Naive thymus-derived CD8-positive, alpha-beta T cell (primary cell): ENCODE results near the gene PHF20. TPM values are rescaled to one million over a fixed set of nuclear protein-coding genes. Genes with fewer than 3 reads are reported as not detected.
"Not testable (repeated sequence)": the region's sequence is repeated elsewhere in the genome, so short reads cannot be mapped to it uniquely, and the experiment has no call there.

Experiments used
- ATAC-seq, 2 donors: fragments of 150-1000 bp; cut with Tn5 transposase in 1 of 2; sonication (Bioruptor Pico), chemical (Tn5 transposase) in 1 of 2; 1 replicate in 1 of 2; 2 replicates in 1 of 2; pipeline ENCODE4 v1.10.0; 2021; ENCODE audit warnings: mild to moderate bottlenecking in 2 of 2, moderate library complexity in 2 of 2
- POLR2A ChIA-PET: fragments of 350-600 bp; sonication (Branson Sonifier 250); formaldehyde crosslinking; loops from one replicate; lab custom pipeline; 2021; ENCODE audit warnings: antibody characterized with exemption; lab: Charles Lee
- DNase-seq, 10 donors: peaks; one replicate each; pipeline versions ENCODE4 v3.0.0 to v3.0.0-alpha.2; 2020 to 2022
- H3K27ac Mint-ChIP-seq, 10 donors: one replicate each; pipeline ENCODE4 v1.8.0; 2020 to 2022; ENCODE audit warnings: mild to moderate bottlenecking in 10 of 10, mixed read lengths in 10 of 10, moderate library complexity in 4 of 10, inconsistent platforms in 1 of 10
- H3K27me3 Mint-ChIP-seq, 5 donors: one replicate each; pipeline ENCODE4 v1.8.0; 2021 to 2022; ENCODE audit warnings: mixed read lengths in 5 of 5
- H3K36me3 Mint-ChIP-seq, 3 donors: one replicate each; pipeline ENCODE4 v1.8.0; 2020 to 2022; ENCODE audit warnings: mixed read lengths in 3 of 3, mild to moderate bottlenecking in 2 of 3, inconsistent platforms in 1 of 3
- H3K4me1 Mint-ChIP-seq, 4 donors: one replicate each; pipeline ENCODE4 v1.8.0; 2021 to 2022; ENCODE audit warnings: mixed read lengths in 4 of 4
- H3K4me3 Mint-ChIP-seq, 10 donors: one replicate each; pipeline ENCODE4 v1.8.0; 2020 to 2022; ENCODE audit warnings: mild to moderate bottlenecking in 10 of 10, mixed read lengths in 10 of 10, moderate library complexity in 6 of 10, inconsistent platforms in 1 of 10
- H3K9me3 Mint-ChIP-seq, 9 donors: one replicate each; pipeline ENCODE4 v1.8.0; 2020 to 2022; ENCODE audit warnings: mixed read lengths in 9 of 9, mild to moderate bottlenecking in 3 of 9, inconsistent platforms in 1 of 9, moderate library complexity in 1 of 9
- polyA plus RNA-seq, 3 donors: library from polyadenylated mRNA; unstranded; fragments of 300-500 nt; fragmentation: Illumina TruSeq; gene quantifications; one replicate each; pipeline ENCODE4 v1.2.3, GENCODE V29; 2021
- total RNA-seq, 8 experiments: library from RNA in 2 of 8; stranded (reverse) in 2 of 8; gene quantifications; one replicate each; pipeline ENCODE4 v1.2.3 and lab custom pipeline; 2021 to 2026

Gene PHF20
- total RNA-seq (10 to 100 TPM; 79.0 to 82.8 TPM), polyA plus RNA-seq (100 to 1,000 TPM; 114 to 135 (median 125) TPM), total RNA-seq (lab: John Stamatoyannopoulos, UW) (73.3 to 165 (median 128) reads per million in 6 experiments)

DNA sequence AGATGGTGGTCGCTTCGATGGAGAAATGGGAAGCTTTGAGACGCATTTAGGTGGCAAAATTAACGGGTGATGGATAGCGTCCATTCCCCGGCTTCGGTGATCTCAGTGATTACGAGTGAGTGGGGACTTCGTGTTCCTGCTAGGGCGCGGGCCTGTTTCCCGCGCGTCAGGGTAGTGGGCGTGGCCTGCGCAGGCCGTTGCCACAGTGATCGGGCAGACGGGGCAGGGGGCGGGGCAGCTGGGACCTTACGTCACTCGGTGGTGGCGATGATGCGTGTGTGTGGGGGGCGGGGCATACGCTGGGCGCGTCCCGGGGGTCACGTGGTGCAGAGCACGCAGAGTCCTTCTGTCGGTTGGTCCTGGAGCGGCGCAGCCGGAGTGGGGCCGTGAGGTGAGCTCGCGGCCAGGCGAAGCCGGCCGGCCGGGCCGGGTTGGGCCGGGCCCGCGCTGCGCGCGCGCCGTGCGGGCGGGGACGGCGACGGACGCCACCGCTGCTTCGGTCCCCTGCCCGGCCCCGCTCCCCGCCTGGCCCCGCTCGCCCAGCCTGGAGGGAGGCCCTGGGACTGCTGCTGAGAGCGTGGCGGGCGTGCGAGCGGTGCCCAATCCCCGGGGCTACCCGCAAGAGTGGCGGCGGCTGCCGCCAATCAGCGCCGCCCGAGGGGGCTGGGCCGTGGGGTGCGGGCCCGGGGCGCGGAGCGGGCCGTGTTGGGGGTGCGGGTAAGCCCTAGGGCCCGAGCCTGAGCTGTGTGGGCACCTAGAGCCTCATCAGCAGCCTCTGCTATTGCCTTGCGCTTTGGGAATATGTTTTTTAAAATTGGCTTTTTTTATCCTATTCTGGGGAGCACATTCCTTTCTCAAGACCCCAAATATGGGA, at the start of gene PHF20:
Gene PHF20 (plus strand): TSS at position 327 of the 874 bp plus-strand sequence. CDS start 29,508 bp downstream, outside the sequence.
- peaks cover 0 to 20% (median 2%) of the 10 kb centered on the region in 3 donors for H3K36me3 Mint-ChIP-seq
- H3K4me1 Mint-ChIP-seq = peaks cover 45 to 91% (median 75%) of the 10 kb centered on the region in 4 donors
- no peaks in the 10 kb centered on the region for H3K27me3 Mint-ChIP-seq
- POLR2A ChIA-PET = interaction anchor here (0.6 to 17.0 kb wide), 17 partner anchors 13 to 317 kb away, joined by 3 to 684 read pairs (median 4); partner anchors contain the start of genes CEP250, CPNE1, NFS1 and RBM12
- ATAC-seq (peak; percentile 81 to 87), DNase-seq (peak; percentile 99 to 100 (median 100))
- peak within 1 kb of the TSS; percentile 84 to 98 (median 93) for H3K4me3 Mint-ChIP-seq
- H3K9me3 Mint-ChIP-seq = peaks cover 0 to 3% (median 0%) of the 10 kb centered on the region in 9 donors
- H3K27ac Mint-ChIP-seq = peak within 1 kb of the TSS; percentile 98 to 100 (median 100)

DNA sequence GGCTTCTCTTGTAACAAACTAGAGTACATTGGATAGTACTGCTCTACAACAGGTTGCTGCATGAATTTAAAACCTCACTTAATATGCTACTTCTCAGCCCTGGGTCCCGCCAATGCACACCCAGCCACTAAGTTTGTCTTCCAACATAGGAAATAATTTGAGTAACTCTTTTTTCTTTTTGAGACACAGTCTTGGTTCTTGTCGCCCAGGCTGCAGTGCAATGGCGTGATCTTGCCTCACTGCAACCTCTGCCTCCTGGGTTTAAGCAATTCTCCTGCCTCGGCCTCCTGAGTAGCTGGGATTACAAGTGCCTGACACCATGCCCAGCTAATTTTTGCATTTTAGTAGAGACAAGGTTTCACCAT, 48.6 kb upstream of the PHF20 start:
- not testable (repeated sequence) for H3K27me3 Mint-ChIP-seq, DNase-seq, H3K9me3 Mint-ChIP-seq
- peak overlapping the region in 6 of 10 donors; percentile 0 to 56 (median 6) for H3K27ac Mint-ChIP-seq
- H3K4me3 Mint-ChIP-seq = peak overlapping the region in 1 of 10 donors; percentile 38
- H3K4me1 Mint-ChIP-seq = peaks cover 21 to 59% (median 45%) of the 10 kb centered on the region in 4 donors
- POLR2A ChIA-PET = interaction anchor here (0.6 to 1.0 kb wide), 2 partner anchors 16 to 183 kb away, joined by 3 read pairs; no protein-coding TSS in a partner anchor
- H3K36me3 Mint-ChIP-seq = peaks cover 5 to 99% (median 36%) of the 10 kb centered on the region in 3 donors
- ATAC-seq = peak in 1 of 2 donors; percentile 26

DNA sequence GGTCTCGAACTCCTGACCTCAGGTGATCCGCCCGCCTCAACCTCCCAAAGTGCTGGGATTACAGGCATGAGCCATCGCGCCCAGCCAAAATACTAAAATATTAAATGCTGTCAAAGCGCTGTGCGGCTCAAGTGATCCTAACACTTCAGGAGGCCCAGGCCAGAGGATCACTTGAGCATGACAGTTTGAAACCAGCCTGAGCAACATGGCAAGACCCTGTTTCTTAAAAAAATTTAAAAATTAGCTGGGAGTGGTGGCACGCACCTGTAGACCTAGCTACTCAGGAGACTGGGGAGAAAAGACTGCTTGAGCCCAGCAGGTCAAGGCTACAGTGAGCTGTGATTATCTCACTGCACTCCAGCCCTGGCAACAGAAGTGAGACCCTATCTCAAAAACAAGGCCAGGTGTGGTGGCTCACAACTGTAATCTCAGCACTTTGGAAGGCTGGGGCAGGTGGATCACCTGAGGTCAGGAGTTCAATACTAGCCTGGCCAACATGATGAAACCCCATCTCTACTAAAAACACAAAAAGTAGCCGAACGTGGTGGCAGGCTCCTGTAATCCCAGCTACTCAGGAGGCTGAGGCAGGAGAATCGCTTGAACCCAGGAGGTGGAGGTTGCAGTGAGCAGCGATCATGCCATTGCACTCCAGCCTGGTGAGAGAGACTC, 48.0 kb upstream of the PHF20 start:
- Mint-ChIP-seq H3K27ac (peak overlapping the region in 4 of 10 donors; percentile 44 to 58 (median 50)), H3K4me1 (peaks cover 21 to 60% (median 44%) of the 10 kb centered on the region in 4 donors), H3K36me3 (peaks cover 5 to 98% (median 36%) of the 10 kb centered on the region in 3 donors), H3K4me3 (peak overlapping the region in 2 of 10 donors; percentile 38 to 43)
- H3K27me3 Mint-ChIP-seq, H3K9me3 Mint-ChIP-seq, DNase-seq, ATAC-seq: not testable (repeated sequence)
- POLR2A ChIA-PET = interaction anchor here (1.0 to 1.2 kb wide), 2 partner anchors 16 to 17 kb away, joined by 3 read pairs; no protein-coding TSS in a partner anchor

DNA sequence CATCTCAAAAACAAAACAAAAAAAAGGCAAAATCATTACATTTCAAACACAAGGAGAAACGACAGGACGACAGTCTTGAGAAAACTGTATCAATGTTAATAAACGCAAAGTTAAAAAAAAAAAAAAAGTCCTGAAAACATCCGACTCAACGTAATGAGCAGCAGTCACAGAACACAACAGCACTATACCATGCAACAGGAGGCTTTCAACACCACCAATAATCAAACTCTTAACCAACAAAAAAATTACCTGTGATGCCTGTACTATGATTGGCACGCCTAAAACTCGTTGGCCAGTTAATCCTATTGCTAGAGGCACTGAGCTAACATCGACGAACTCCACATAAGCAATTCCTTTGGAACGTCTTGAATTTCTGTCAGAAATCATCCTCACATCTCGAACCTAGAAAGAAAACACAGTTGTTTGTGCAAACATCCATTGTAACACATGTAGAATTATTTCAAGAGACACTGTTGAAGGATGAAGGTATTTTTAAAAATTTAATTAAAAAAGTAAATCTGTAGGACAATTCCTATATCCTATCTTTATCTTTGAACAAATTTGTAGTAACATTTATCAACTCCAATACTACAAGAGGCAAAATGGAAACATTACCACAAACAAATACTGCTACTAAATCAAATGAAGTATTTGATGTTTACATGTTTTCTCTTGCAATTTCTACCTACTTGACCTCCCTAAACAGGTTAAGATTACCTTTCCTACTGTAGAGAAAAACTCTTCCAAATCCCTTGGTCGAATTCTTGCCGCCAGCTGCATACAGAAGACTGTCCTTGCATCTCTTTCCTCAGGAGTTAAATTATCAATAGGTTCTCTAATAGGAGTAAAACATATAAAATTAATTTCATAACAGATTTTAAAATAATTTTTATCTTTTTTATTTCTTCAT, 47.2 kb upstream of the PHF20 start:
- Mint-ChIP-seq H3K9me3 (no peaks in the 10 kb centered on the region), H3K36me3 (peaks cover 5 to 97% (median 39%) of the 10 kb centered on the region in 3 donors), H3K27me3 (no peaks in the 10 kb centered on the region), H3K4me3 (peak overlapping the region in 2 of 10 donors; percentile 15 to 18), H3K4me1 (peaks cover 21 to 63% (median 45%) of the 10 kb centered on the region in 4 donors), H3K27ac (peak overlapping the region in 7 of 10 donors; percentile 12 to 58 (median 44))
- ATAC-seq (no peak), DNase-seq (no peak)
- POLR2A ChIA-PET = interaction anchor here (1.0 to 2.0 kb wide), 4 partner anchors 15 to 25 kb away, joined by 3 to 7 read pairs (median 4); no protein-coding TSS in a partner anchor

DNA sequence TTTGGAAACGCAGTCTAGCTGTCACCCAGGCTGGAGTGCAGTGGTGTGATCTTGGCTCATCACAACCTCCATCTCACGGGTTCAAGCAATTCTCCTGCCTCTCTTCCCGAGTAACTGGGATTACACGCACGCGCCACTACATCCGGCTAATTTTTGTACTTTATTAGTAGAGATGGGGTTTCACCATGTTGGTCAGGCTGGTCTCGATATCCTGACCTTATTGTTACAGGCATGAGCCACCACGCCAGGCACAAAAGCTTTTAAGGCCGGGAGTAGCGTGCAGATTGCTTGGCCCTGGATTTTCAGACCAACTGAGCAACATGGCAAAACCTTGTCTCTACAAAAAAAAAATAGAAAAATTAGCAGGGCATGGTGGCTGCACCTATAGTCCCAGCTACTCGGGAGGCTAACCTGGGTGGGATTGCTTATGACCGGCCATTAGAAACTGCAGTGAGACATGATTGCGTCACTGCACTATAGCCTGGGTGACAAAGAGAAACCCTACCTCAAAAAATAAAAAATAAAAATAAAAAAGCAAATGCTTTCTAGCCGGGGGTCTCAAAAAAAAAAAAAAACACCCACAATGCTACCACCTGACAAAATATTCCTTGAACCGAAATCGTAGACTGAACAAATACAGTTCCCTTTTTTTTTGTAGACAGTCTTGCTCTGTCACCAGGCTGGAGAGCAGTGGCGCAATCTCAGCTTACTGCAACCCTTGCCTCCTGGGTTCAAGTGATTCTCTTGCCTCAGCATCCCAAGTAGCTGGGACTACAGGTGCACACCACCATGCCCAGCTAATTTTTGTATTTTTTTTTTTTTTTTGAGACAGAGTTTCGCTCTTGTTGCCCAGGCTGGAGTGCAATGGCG, 44.7 kb upstream of the PHF20 start:
- Mint-ChIP-seq H3K27ac (peak overlapping the region in 4 of 10 donors; percentile 13 to 32 (median 22)), H3K4me3 (peak overlapping the region in 3 of 10 donors; percentile 10 to 30 (median 20)), H3K4me1 (peaks cover 13 to 61% (median 49%) of the 10 kb centered on the region in 4 donors), H3K9me3 (no peaks in the 10 kb centered on the region), H3K36me3 (peaks cover 0 to 96% (median 42%) of the 10 kb centered on the region in 3 donors), H3K27me3 (no peaks in the 10 kb centered on the region)
- DNase-seq (no peak), ATAC-seq (no peak)
- POLR2A ChIA-PET = interaction anchor here (0.7 to 2.0 kb wide), 5 partner anchors 11 to 45 kb away, joined by 3 to 9 read pairs (median 4); partner anchors contain the start of gene PHF20

DNA sequence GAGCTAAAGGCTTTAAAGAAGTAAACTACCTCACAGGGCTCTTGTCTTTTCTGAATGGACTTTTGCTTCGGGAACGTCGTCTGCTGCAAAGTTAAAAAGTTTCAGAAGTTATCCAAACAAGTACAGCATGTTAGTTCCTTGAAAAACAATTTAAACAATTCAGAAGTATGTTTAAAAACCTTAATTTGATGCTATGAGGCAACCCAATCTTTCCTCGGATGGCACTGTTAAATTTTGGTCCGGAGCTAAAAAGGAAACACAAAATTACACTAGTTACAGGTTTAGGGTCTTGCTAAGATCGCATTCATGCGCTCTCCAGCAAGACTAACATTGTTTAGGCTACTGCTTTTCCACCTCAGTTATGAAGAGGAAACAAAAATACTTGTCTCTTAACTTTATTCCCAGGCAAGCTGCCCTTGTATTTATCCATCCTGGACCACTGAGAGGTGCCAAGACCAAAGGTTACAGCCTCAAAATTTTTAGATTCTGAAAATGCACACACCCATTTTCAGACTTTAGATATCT, 42.5 kb upstream of the PHF20 start:
- Mint-ChIP-seq H3K27me3 (no peaks in the 10 kb centered on the region), H3K9me3 (no peaks in the 10 kb centered on the region), H3K36me3 (peaks cover 2 to 96% (median 41%) of the 10 kb centered on the region in 3 donors), H3K4me1 (peaks cover 15 to 68% (median 59%) of the 10 kb centered on the region in 4 donors), H3K4me3 (peak overlapping the region in 1 of 10 donors; percentile 7), H3K27ac (no peak overlapping the region)
- ATAC-seq (no peak), DNase-seq (no peak)
- POLR2A ChIA-PET = interaction anchor here (1.0 to 2.0 kb wide), 4 partner anchors 8 to 22 kb away, joined by 3 to 13 read pairs (median 4); partner anchors contain the start of gene RBM39

DNA sequence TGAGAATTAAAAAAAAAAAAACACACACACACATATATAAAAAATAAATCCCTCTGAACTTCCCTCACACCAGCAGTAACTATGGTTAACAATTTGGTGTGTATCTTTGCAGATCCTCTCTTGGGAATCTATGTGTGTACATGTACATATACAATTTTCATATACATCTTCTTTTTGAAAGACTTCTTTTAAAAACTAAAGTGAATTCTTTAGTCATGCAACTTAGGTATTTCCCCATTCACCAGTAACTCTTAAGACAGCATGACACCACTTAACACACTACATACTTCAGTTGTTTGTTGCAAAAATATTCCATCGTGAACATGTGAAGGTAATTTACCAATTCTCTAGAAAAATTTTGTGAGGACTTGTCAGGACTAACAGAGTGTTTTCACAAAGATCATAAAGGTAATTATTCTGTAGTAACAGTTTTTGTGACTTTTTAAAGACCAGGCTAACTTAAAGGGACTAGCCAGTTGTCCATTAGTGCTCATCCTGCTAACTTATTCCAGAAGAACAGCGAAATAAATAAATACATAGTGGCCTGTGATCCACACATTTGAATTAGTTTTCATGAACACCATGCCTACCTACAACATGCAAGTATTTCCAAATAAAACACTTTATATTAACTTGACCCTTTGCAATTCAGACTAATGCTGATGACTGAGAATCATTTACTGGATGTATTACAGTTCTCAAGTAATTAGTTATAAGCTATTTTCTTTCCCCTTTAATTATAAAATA, 41.8 kb upstream of the PHF20 start:
- Mint-ChIP-seq H3K36me3 (peaks cover 5 to 96% (median 39%) of the 10 kb centered on the region in 3 donors), H3K9me3 (no peaks in the 10 kb centered on the region), H3K4me3 (peak overlapping the region in 9 of 10 donors; percentile 16 to 57 (median 31)), H3K4me1 (peaks cover 16 to 71% (median 59%) of the 10 kb centered on the region in 4 donors), H3K27me3 (no peaks in the 10 kb centered on the region), H3K27ac (peak overlapping the region in 6 of 10 donors; percentile 2 to 62 (median 34))
- POLR2A ChIA-PET = interaction anchor here (1.0 to 2.0 kb wide), 4 partner anchors 9 to 38 kb away, joined by 3 to 13 read pairs (median 6); partner anchors contain the start of gene RBM39
- DNase-seq = no peak
- ATAC-seq = no peak

DNA sequence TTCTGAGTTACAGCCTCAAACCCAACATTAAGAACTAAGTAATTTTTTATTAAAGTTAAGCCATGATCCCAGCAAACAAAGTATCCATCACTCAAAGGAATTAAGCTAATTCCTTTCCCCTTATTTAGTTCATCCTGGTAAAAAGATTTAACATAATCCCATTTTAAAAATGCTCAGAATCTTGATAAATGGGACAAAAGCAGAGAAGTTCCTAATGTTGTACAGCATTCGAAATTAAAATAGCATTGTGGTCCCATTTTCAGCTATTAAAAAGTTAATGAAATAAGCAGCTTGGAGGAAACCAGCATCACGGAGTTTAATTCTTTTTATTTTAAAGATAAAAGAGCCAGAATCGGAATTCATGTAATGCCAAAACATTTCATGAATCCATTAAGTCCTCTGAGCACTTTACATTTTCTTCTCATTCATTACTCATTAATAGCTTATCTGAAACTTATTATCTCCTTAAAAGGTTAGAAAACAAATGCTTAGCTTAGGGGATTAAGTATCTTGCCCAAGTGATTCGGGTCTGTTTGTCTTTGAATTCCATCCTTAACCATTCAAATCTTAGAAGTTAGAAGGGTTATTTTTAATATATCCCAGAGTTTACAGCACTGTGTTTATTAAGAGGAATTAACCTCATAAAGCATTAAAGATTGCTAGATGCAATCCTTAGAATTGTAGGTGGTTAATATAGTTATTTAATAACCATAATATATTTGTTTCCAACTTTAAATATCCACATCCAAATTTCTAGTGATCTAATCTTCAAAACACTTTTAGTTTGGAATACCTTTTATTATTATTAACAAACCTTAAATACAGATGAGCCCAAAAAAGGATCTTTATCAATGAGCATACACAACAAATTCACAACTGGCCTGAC, 41.0 kb upstream of the PHF20 start:
- POLR2A ChIA-PET = interaction anchor here (1.0 to 1.8 kb wide), 2 partner anchors 11 to 37 kb away, joined by 4 to 8 read pairs; partner anchors contain the start of gene RBM39
- Mint-ChIP-seq H3K4me1 (peaks cover 15 to 76% (median 58%) of the 10 kb centered on the region in 4 donors), H3K27ac (peak overlapping the region in 2 of 10 donors; percentile 10 to 14), H3K9me3 (no peaks in the 10 kb centered on the region), H3K36me3 (peaks cover 8 to 96% (median 37%) of the 10 kb centered on the region in 3 donors), H3K4me3 (peak overlapping the region in 3 of 10 donors; percentile 1 to 26 (median 6)), H3K27me3 (no peaks in the 10 kb centered on the region)
- ATAC-seq (no peak), DNase-seq (no peak)

DNA sequence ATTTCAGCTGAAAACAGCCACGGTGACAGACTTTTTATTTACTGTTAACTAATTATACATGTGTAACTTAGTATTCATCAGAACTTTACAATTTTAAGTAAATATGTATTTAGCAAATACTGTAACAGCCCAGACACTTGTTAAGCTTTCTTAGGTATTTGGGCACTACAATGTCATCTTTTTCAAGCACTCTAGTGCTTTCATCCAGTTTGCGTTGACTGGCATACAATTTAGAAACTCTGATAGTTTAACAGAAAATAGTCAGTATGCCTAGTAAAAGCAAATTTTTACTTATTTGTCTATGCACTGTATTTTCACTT, 40.4 kb upstream of the PHF20 start:
- peak overlapping the region in 5 of 10 donors; percentile 5 to 72 (median 38) for H3K4me3 Mint-ChIP-seq
- H3K27me3 Mint-ChIP-seq = no peaks in the 10 kb centered on the region
- POLR2A ChIA-PET = interaction anchor here (1.8 kb wide), 1 partner anchor 11 kb away, joined by 8 read pairs; the partner anchor contains the start of gene RBM39
- DNase-seq = no peak
- H3K27ac Mint-ChIP-seq = peak overlapping the region in 2 of 10 donors; percentile 68 to 71
- no peaks in the 10 kb centered on the region for H3K9me3 Mint-ChIP-seq
- ATAC-seq = no peak
- peaks cover 10 to 96% (median 38%) of the 10 kb centered on the region in 3 donors for H3K36me3 Mint-ChIP-seq
- H3K4me1 Mint-ChIP-seq = peaks cover 16 to 77% (median 62%) of the 10 kb centered on the region in 4 donors
